Articular chondrocyte of knee joint (primary cell): ENCODE results near the gene RNFT2. TPM values are rescaled to one million over a fixed set of nuclear protein-coding genes. Genes with fewer than 3 reads are reported as not detected.

Experiments used
- small RNA-seq: library from RNA; depleted of rRNA; stranded (forward); fragments of <200 nt; gene quantifications from one replicate; pipeline ENCODE3, GENCODE V24; 2012
- total RNA-seq: library from RNA; depleted of rRNA; stranded (reverse); fragments of >200 nt; gene quantifications from 2 replicates; pipeline ENCODE4 v1.2.3, GENCODE V29; 2012

RNFT2 gene, protein sequence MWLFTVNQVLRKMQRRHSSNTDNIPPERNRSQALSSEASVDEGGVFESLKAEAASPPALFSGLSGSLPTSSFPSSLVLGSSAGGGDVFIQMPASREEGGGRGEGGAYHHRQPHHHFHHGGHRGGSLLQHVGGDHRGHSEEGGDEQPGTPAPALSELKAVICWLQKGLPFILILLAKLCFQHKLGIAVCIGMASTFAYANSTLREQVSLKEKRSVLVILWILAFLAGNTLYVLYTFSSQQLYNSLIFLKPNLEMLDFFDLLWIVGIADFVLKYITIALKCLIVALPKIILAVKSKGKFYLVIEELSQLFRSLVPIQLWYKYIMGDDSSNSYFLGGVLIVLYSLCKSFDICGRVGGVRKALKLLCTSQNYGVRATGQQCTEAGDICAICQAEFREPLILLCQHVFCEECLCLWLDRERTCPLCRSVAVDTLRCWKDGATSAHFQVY
- total RNA-seq, result 1.8 and 2.3 TPM in 2 replicates

DNA sequence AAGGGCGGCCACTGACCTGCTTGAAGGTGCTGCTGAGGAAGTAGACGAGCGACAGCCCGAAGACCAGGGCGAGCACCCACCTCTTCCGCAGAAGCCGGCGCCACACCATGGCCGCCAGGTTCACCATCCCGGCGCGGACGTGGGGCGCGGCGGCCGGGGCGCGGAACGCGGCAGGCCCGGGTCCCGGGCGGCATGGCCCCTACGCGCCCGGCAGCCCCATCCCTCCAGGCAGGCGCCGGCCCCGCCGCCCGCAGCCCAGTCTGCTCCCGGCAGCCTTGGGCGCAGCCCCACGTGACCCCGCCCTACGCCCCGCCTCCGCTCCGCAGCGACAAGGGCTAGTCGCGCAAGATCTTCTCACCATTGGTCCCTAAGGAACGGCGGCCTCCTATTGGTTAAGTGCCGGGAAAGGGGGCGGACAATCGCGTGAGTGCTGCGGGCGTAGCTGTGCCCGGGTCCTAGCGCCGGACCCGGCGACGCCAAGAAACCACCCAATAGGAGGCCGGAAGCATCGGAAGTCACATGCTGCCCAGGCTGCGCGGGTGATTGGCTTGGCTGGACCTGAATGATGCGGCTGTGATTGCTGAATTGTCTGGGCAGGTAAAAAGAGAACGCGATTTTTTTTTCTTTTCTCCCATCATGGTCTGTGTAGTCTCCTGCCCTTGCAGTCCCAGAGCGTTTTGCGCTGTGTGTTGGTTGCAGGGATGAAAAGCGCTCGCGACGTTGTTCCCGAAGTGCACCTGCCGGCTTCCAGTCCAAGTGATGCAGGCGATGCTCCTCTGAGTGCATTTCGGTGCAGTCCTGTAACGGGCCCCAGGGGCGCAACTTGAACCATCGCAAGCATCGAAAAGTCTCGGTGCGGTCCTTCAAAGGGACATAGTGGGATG, at the start of gene RNFT2, which contains the start of gene SPRING1:
RNFT2 (plus strand) TSS at position 542 of the 884 bp plus-strand sequence. CDS start 2,183 bp downstream, outside the sequence.
SPRING1 (minus strand) TSS at position 296 of the 884 bp plus-strand sequence; CDS start at position 127, 169 bp downstream.

DNA sequence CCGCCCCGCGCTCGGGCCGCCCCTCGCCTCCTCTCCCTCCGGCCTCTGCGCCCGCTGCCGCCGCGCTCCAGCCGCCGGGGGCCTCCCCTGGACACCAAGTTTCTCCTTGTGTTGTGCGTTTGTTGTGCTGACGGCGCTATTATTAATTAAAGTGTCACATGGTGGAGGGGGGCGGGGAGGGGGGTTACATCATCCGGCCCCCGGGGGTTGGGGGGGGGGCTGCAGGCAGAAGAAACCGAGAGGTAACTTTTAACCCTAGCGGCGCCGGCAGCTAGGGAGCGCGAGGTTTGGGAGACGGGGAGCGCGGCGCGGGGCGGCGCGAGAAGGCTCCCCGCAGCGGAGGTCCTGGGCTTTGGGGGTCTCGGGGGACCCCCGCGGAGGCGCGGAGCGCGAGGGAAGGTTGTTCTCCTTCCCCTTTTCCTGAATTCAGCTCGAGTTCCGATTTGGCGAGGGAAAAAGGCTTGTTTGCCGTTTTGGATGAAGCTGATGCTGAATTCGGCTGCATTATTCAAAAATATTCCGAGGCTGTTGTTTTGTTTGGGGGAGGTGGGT, 143.3 kb downstream of the RNFT2 start, which contains the start of gene HRK:
HRK (minus strand) TSS at position 117 of the 552 bp plus-strand sequence. CDS start 134 bp downstream, outside the sequence.

Small RNAs within 50 kb of the gene (small RNA-seq; reads per million reads assigned to genes)
- not detected for gene RNU6-558P

Other genes with a start within 250 kb of the RNFT2 start
- gene MAP1LC3B2, start 178.9 kb upstream of the RNFT2 start, total RNA-seq, result 0.91 and 0.97 TPM in 2 replicates
- 22.7 and 25.9 TPM in 2 replicates for gene SPRING1, start 246 bp upstream of the RNFT2 start, total RNA-seq
- 0.13 and 0.76 TPM in 2 replicates for gene HRK, start 143.1 kb downstream of the RNFT2 start, total RNA-seq
- 22.9 and 24.4 TPM in 2 replicates for gene FBXW8, start 172.6 kb downstream of the RNFT2 start, total RNA-seq